ENCODE measurements around the gene AGPS. TPM values are rescaled to one million over a fixed set of nuclear protein-coding genes. Genes with fewer than 3 reads are reported as not detected.

AGPS gene
- total RNA-seq, 1 experiment from 2014 or later: 60.9 TPM

GRCh38 chr2:177471990-177472389 is 79.4 kb downstream of the AGPS start:
- Mint-ChIP-seq H3K27me3 (ENCODE audit: low read depth) (no peaks in the 10 kb centered on the region), H3K9me3 (peaks cover 17 to 21% of the 10 kb centered on the region in 2 experiments), H3K36me3 (ENCODE audit: insufficient read depth in 1 of 3, low read depth in 3 of 3) (peaks cover 23 to 44% (median 25%) of the 10 kb centered on the region in 3 experiments), H3K4me3 (no peak overlapping the region), H3K27ac (no peak overlapping the region), H3K4me1 (no peaks in the 10 kb centered on the region; a peak in 1 of 4 replicates)
- no peak overlapping the region for H3K56ac ChIP-seq (ENCODE audit: insufficient read length, low read depth, low read length)
- WGBS (ENCODE audit: extremely low coverage, insufficient read length, low lambda C conversion rate): no CpG with 5 or more reads among the region's 2 CpGs
- H3K18ac ChIP-seq (ENCODE audit: insufficient read length, low read depth, low read length): no peak overlapping the region
- H2BK5ac ChIP-seq (ENCODE audit: insufficient read length, low read length): no peak overlapping the region
- H4K5ac ChIP-seq (ENCODE audit: insufficient read length, low read depth, low read length): no peak overlapping the region
- no peaks in the 10 kb centered on the region for H3K9me3 ChIP-seq (ENCODE audit: control insufficient read depth, low read depth, low read length)
- no peaks in the 10 kb centered on the region for H4K20me1 ChIP-seq (ENCODE audit: control insufficient read depth, insufficient read depth, insufficient read length)
- H4K8ac ChIP-seq (replicated peaks; ENCODE audit: insufficient read length, low read depth, low read length): no peak overlapping the region
- no peak overlapping the region for H3K14ac ChIP-seq (ENCODE audit: insufficient read depth, low read length)
- no peaks in the 10 kb centered on the region for H3K27me3 ChIP-seq (ENCODE audit: insufficient read depth, low read length)
- H3K4ac ChIP-seq (ENCODE audit: low read depth, low read length): no peak overlapping the region
- H3K23me2 ChIP-seq (ENCODE audit: insufficient read length, low read depth, low read length, poor library complexity, severe bottlenecking): no peaks in the 10 kb centered on the region
- TF ChIP-seq CTCF (conservative IDR thresholded peaks at IDR 0.05): no peak
- H3K79me1 ChIP-seq (ENCODE audit: insufficient read depth, low read depth, low read length, poor library complexity, severe bottlenecking): no peaks in the 10 kb centered on the region
- H3T11ph ChIP-seq (ENCODE audit: low read length): no peak overlapping the region
- H2BK12ac ChIP-seq (ENCODE audit: insufficient read length, low read depth, low read length): no peak overlapping the region
- no peak overlapping the region for H3K23ac ChIP-seq (ENCODE audit: insufficient read length, low read depth, low read length)
- no peak overlapping the region for H3K27ac ChIP-seq (ENCODE audit: insufficient read length, low read depth, low read length)
- H3K4me2 ChIP-seq (ENCODE audit: insufficient read depth, insufficient read length, low read length): no peak overlapping the region
- no peak for DNase-seq
- no peaks in the 10 kb centered on the region for H3K4me1 ChIP-seq (ENCODE audit: insufficient read depth, low read length)
- no peak overlapping the region for H4K91ac ChIP-seq (ENCODE audit: insufficient read length, low read depth, low read length)
- no peak overlapping the region for H2BK120ac ChIP-seq (ENCODE audit: low read depth, low read length, poor library complexity, severe bottlenecking)
- H3K9ac ChIP-seq (ENCODE audit: extremely low read depth, insufficient read length, low read length): no peak overlapping the region
- no peak overlapping the region for H2AFZ ChIP-seq (ENCODE audit: low read length)
- no peak overlapping the region for H2BK15ac ChIP-seq (ENCODE audit: low read depth, low read length)
- no peaks in the 10 kb centered on the region for H3K79me2 ChIP-seq (ENCODE audit: insufficient read depth, low read length)
- H2AK5ac ChIP-seq (ENCODE audit: insufficient read length, low read length): no peak overlapping the region
- no peak overlapping the region for H2BK20ac ChIP-seq (ENCODE audit: low read depth, low read length, poor library complexity, severe bottlenecking)
